Natural killer cell (primary cell): ENCODE results near the gene PPM1M. TPM values are rescaled to one million over a fixed set of nuclear protein-coding genes. Genes with fewer than 3 reads are reported as not detected.

Source experiments
- ATAC-seq, 3 donors: fragments of 150-1000 bp in 2 of 3; fragments of 200-7000 bp in 1 of 3; cut with Tn5 transposase; 1 replicate in 1 of 3; 2 replicates in 2 of 3; pipeline ENCODE4 v1.10.0; 2021; ENCODE audit warnings: mild to moderate bottlenecking in 2 of 3, moderate library complexity in 2 of 3
- DNase-seq, 2 donors: peaks; one replicate each; pipeline versions ENCODE4 v3.0.0 to v3.0.0-alpha.2; 2013 to 2021; ENCODE audit warnings: mixed read lengths in 1 of 2
- H3K27ac ChIP-seq: one replicate; pipeline ENCODE4 v1.5.1; 2013; ENCODE audit warnings: mild to moderate bottlenecking, low read length
- H3K27me3 ChIP-seq: one replicate; pipeline ENCODE4 v1.6.1; 2013; ENCODE audit warnings: low read length; ENCODE audit not compliant: control insufficient read depth, insufficient read depth
- H3K36me3 ChIP-seq: one replicate; pipeline ENCODE4 v1.6.1; 2013; ENCODE audit warnings: low read length; ENCODE audit not compliant: control insufficient read depth, insufficient read depth
- H3K4me1 ChIP-seq: one replicate; pipeline ENCODE4 v1.6.1; 2013; ENCODE audit warnings: low read length; ENCODE audit not compliant: control insufficient read depth, insufficient read depth
- H3K4me3 ChIP-seq: one replicate; pipeline ENCODE4 v1.5.1; 2013; ENCODE audit warnings: low read length
- H3K9me3 ChIP-seq: one replicate; pipeline ENCODE4 v1.6.1; 2013; ENCODE audit warnings: low read length; ENCODE audit not compliant: control insufficient read depth, insufficient read depth
- H3K27ac Mint-ChIP-seq, 2 donors: one replicate each; pipeline ENCODE4 v1.8.0; 2022; ENCODE audit warnings: mild to moderate bottlenecking in 2 of 2, mixed read lengths in 2 of 2, moderate library complexity in 1 of 2
- H3K27me3 Mint-ChIP-seq, 2 donors: one replicate each; pipeline ENCODE4 v1.8.0; 2022; ENCODE audit warnings: low read depth in 2 of 2, mixed read lengths in 2 of 2
- H3K36me3 Mint-ChIP-seq: one replicate; pipeline ENCODE4 v1.8.0; 2022; ENCODE audit warnings: mixed read lengths
- H3K4me1 Mint-ChIP-seq, 2 donors: one replicate each; pipeline ENCODE4 v1.8.0; 2022; ENCODE audit warnings: mixed read lengths in 2 of 2
- H3K4me3 Mint-ChIP-seq: one replicate; pipeline ENCODE4 v1.8.0; 2022; ENCODE audit warnings: mild to moderate bottlenecking, moderate library complexity, mixed read lengths
- H3K9me3 Mint-ChIP-seq, 2 donors: one replicate each; pipeline ENCODE4 v1.8.0; 2022; ENCODE audit warnings: mixed read lengths in 2 of 2
- CTCF ChIP-seq: fragments of 200-600 bp; IDR thresholded peaks from one replicate; pipeline ENCODE4 v1.8.0; 2022; ENCODE audit warnings: antibody characterized with exemption
- WGBS: methylation state at CpG from one replicate; pipeline ENCODE4 v1.1.7; 2013; ENCODE audit warnings: missing lambda C conversion rate; ENCODE audit not compliant: insufficient coverage; 5-methylcytosine and 5-hydroxymethylcytosine counted together
- intact Hi-C: fragments of 100-400 bp; cut with micrococcal nuclease; formaldehyde crosslinking; loops from one replicate; pipeline ENCODE4 v1.14.2; 2022
- total RNA-seq, 4 donors: library from RNA; stranded (reverse); fragments of 120-200 nt in 1 of 4; gene quantifications; one replicate each; pipeline versions ENCODE4 v1.2.3 to v1.2.4, GENCODE V29; 2013 to 2022

Gene PPM1M
- total RNA-seq, 3 donors from 2014 or later (not counting 1 experiment from before 2014, with no cell fraction given), result 66.0 to 83.7 (median 77.8) TPM

DNA sequence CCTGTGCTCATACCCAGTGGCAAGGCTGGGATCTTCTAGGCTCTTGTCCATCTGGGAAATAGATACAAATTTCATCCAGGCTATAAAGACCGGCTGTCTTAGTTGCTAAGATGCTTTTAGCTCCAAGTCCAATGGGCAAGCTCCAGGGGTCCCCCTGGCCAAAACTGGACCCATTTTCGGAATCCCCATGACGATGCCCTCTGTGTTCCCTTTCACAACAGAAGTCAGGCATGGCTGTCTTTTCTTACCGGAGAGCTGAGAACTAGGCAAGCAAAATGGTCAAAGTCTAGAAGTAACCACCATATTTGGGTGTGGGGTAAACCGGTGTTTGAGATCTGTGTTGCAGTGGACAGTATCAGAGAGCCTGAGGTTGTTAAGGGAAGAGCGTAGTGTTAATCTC lies 43.1 kb downstream of the PPM1M start:
- no peaks in the 10 kb centered on the region for H3K9me3 Mint-ChIP-seq
- H3K36me3 Mint-ChIP-seq, result no peaks in the 10 kb centered on the region
- Histone ChIP-seq H3K36me3 (peaks cover 32% of the 10 kb centered on the region), H3K4me1 (peaks cover 52% of the 10 kb centered on the region), H3K4me3 (no peak overlapping the region), H3K27me3 (no peaks in the 10 kb centered on the region), H3K27ac (peak overlapping the region; percentile 98), H3K9me3 (no peaks in the 10 kb centered on the region)
- intact Hi-C loops, result loop anchor here (1.0 to 2.0 kb wide), 2 partner anchors 14 to 22 kb away; no protein-coding TSS in a partner anchor
- ATAC-seq (no peak), DNase-seq (peak in 1 of 2 donors; percentile 27)
- peak overlapping the region; percentile 100 for H3K27ac Mint-ChIP-seq
- H3K4me3 Mint-ChIP-seq, result peak overlapping the region; percentile 99
- 90% methylated on average over 6 of the region's 6 CpGs for WGBS
- H3K4me1 Mint-ChIP-seq, result peaks cover 30 to 37% of the 10 kb centered on the region in 2 donors
- no peak for TF ChIP-seq CTCF
- no peaks in the 10 kb centered on the region for H3K27me3 Mint-ChIP-seq

DNA sequence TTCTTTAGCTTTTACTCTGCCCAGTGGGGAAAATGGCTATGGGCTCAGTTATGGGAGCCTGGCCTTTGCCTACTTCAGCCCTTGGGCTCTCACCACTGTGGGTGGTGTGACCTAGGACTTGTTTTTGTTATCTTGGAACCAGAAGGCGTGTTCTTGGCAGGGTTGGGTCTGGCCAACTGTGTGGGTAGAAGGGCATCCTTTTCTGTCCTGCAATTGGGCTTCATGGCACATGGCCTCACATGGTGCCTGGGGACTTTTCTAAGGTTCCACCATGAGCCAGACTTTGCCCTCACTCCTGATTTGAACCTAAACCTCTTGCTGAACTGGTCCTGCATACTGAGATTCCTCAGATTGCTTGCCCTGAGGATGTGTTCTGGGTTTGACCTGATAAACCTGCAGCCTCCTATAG lies 43.8 kb downstream of the PPM1M start:
- Mint-ChIP-seq H3K4me3 (peak overlapping the region; percentile 99), H3K9me3 (no peaks in the 10 kb centered on the region), H3K27ac (peak overlapping the region; percentile 100), H3K27me3 (no peaks in the 10 kb centered on the region), H3K36me3 (no peaks in the 10 kb centered on the region), H3K4me1 (peaks cover 30 to 39% of the 10 kb centered on the region in 2 donors)
- no peak for ATAC-seq
- DNase-seq, result no peak
- Histone ChIP-seq H3K4me1 (peaks cover 45% of the 10 kb centered on the region), H3K27ac (no peak overlapping the region), H3K36me3 (peaks cover 34% of the 10 kb centered on the region), H3K4me3 (no peak overlapping the region), H3K9me3 (no peaks in the 10 kb centered on the region), H3K27me3 (no peaks in the 10 kb centered on the region)
- no peak for TF ChIP-seq CTCF
- WGBS, result 100% methylated on average over 1 of the region's 1 CpG
- intact Hi-C loops, result loop anchor here (2.0 kb wide), 1 partner anchor 15 kb away; no protein-coding TSS in a partner anchor

DNA sequence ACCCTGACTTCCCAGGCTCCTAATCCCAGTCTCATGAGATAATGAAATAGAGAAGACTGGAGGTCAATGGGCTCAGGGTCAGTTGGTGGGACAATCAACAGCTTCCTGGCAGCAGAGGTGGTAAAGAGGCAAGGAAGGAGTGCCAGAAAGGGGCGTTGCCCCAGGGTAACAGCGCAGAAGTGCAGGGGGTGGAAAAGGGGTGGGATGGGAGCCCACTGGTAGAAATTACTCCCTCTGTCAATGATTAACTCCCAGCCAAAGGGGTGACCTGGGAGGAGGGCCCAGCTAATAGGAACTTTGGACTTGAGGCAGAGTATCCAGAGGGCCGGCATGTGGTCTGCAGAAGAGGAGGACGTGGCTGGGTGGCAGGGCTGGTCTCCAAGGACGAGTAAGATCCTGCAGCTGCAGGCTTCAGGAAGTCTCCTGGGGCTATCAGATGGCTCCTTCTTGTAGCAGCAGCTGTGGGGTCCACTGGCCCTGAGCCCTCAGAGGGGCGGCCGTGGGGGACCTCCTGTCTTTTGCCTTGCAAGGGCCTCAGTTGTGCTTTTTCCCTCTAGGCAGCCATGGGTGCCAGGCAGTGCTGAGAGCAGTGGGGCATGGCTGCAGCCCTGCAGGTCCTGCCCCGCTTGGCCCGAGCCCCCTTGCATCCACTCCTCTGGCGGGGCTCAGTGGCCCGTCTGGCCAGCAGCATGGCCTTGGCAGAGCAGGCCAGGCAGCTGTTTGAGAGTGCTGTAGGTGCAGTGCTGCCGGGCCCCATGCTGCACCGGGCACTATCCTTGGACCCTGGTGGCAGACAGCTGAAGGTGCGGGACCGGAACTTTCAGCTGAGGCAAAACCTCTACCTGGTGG lies 44.4 kb downstream of the PPM1M start:
- no peaks in the 10 kb centered on the region for H3K36me3 Mint-ChIP-seq
- WGBS, result 94% methylated on average over 15 of the region's 15 CpGs

More for the DNA sequence above, 44.4 kb downstream of the PPM1M start:
- H3K4me1 ChIP-seq, result peaks cover 45% of the 10 kb centered on the region
- H3K27me3 ChIP-seq, result no peaks in the 10 kb centered on the region
- Mint-ChIP-seq H3K27ac (peak overlapping the region in 1 of 2 donors; percentile 100), H3K27me3 (no peaks in the 10 kb centered on the region), H3K4me3 (no peak overlapping the region), H3K4me1 (peaks cover 30 to 45% of the 10 kb centered on the region in 2 donors), H3K9me3 (no peaks in the 10 kb centered on the region)
- DNase-seq (no peak), ATAC-seq (no peak)
- no peak overlapping the region for H3K4me3 ChIP-seq
- TF ChIP-seq CTCF, result no peak
- H3K9me3 ChIP-seq, result no peaks in the 10 kb centered on the region
- H3K36me3 ChIP-seq, result peaks cover 36% of the 10 kb centered on the region
- intact Hi-C loops, result loop anchor here (2.0 kb wide), 1 partner anchor 15 kb away; no protein-coding TSS in a partner anchor
- no peak overlapping the region for H3K27ac ChIP-seq
